ENCODE measurements around the gene PIMREG.

GRCh38 chr17:6446516-6447100, 2.4 kb downstream of the PIMREG start:
- TF ChIP-seq CTCF (conservative IDR thresholded peaks at IDR 0.05), result no peak
- no peak for TF ChIP-seq EZH2 (IDR thresholded peaks at IDR 0.05; ENCODE audit: low read depth)
